AG09309 (cell line): ENCODE data around the gene PTGES.
"Not testable (repeated sequence)": the region's sequence is repeated elsewhere in the genome, so short reads cannot be mapped to it uniquely, and the experiment has no call there.

Experiments
- DNase-seq: peaks from one replicate; pipeline ENCODE4 v3.0.0-alpha.2; 2010; ENCODE audit warnings: low read depth
- H3K4me3 ChIP-seq: 2 replicates; pipeline ENCODE4 v1.5.1; 2011; ENCODE audit warnings: mild to moderate bottlenecking, low read depth, low read length, moderate library complexity; ENCODE audit not compliant: control insufficient read depth
- CTCF ChIP-seq: IDR thresholded peaks from 2 replicates; pipeline ENCODE4 v1.5.1; 2011; ENCODE audit warnings: mild to moderate bottlenecking, low read depth, low read length, inconsistent platforms; ENCODE audit not compliant: insufficient read depth, control insufficient read depth; ENCODE audit errors: missing control alignments

The PTGES gene

GRCh38 chr9:129776938-129777768, 24.3 kb upstream of the PTGES start:
- no peak for TF ChIP-seq CTCF
- H3K4me3 ChIP-seq: no peak overlapping the region; the same call in 1 of the 2 replicates
- DNase-seq: peak; percentile 97

GRCh38 chr9:129776566-129776937, 23.7 kb upstream of the PTGES start:
- H3K4me3 ChIP-seq: no peak overlapping the region
- no peak for TF ChIP-seq CTCF
- no peak for DNase-seq

GRCh38 chr9:129776096-129776495, 23.3 kb upstream of the PTGES start:
- not testable (repeated sequence) for H3K4me3 ChIP-seq, DNase-seq

GRCh38 chr9:129775448-129775798, 22.6 kb upstream of the PTGES start:
- TF ChIP-seq CTCF: no peak
- no peak overlapping the region for H3K4me3 ChIP-seq
- DNase-seq: no peak

GRCh38 chr9:129774791-129775447, 22.1 kb upstream of the PTGES start:
- DNase-seq: no peak
- H3K4me3 ChIP-seq: no peak overlapping the region
- no peak for TF ChIP-seq CTCF

GRCh38 chr9:129773262-129774048, 20.6 kb upstream of the PTGES start:
- no peak overlapping the region for H3K4me3 ChIP-seq
- no peak for TF ChIP-seq CTCF
- peak; percentile 44 for DNase-seq

GRCh38 chr9:129770741-129771140, 17.9 kb upstream of the PTGES start:
- TF ChIP-seq CTCF: no peak

More at GRCh38 chr9:129770741-129771140, 17.9 kb upstream of the PTGES start:
- H3K4me3 ChIP-seq: no peak overlapping the region
- DNase-seq: no peak
